Kidney epithelial cell (primary cell): ENCODE data around the gene GTPBP1. TPM values are rescaled to one million over a fixed set of nuclear protein-coding genes. Genes with fewer than 3 reads are reported as not detected.

Experiments used
- DNase-seq: peaks from one replicate; pipeline ENCODE4 v3.0.0-alpha.2; 2010; ENCODE audit warnings: low read depth
- H3K27me3 ChIP-seq: 2 replicates; pipeline ENCODE4 v1.6.0; 2011; ENCODE audit warnings: low read length; ENCODE audit not compliant: control insufficient read depth, insufficient read depth
- H3K36me3 ChIP-seq: 2 replicates; pipeline ENCODE4 v1.5.1; 2011; ENCODE audit warnings: low read length; ENCODE audit not compliant: control insufficient read depth, insufficient read depth
- H3K4me3 ChIP-seq: 2 replicates; pipeline ENCODE4 v1.5.1; 2011; ENCODE audit warnings: low read depth, mild to moderate bottlenecking, control low read depth, low read length
- CTCF ChIP-seq: IDR thresholded peaks from 2 replicates; pipeline ENCODE4 v1.5.1; 2011; ENCODE audit warnings: mild to moderate bottlenecking, moderate library complexity, low read length, control low read depth, inconsistent platforms; ENCODE audit not compliant: insufficient read depth, poor library complexity, severe bottlenecking
- total RNA-seq: library from RNA; depleted of rRNA; stranded (reverse); fragments of >200 nt; gene quantifications from 2 replicates; pipeline ENCODE4 v1.2.3, GENCODE V29; 2015

Gene GTPBP1
- total RNA-seq, 1 donor from 2014 or later, result 33.0 TPM

- Histone ChIP-seq H3K36me3 (no peaks in the 10 kb centered on the region), H3K4me3 (no peak overlapping the region), H3K27me3 (peaks cover 2% of the 10 kb centered on the region)
- no peak for TF ChIP-seq CTCF
- no peak for DNase-seq
These were observed 67.7 kb downstream of the GTPBP1 start for GRCh38 chr22:38773363-38773946.

- Histone ChIP-seq H3K27me3 (peaks cover 2% of the 10 kb centered on the region), H3K4me3 (no peak overlapping the region), H3K36me3 (no peaks in the 10 kb centered on the region)
- DNase-seq, result no peak
- TF ChIP-seq CTCF, result no peak
These were observed 68.9 kb downstream of the GTPBP1 start for GRCh38 chr22:38774496-38775166.

GRCh38 chr22:38775656-38776055, 69.9 kb downstream of the GTPBP1 start:
- Histone ChIP-seq H3K4me3 (no peak overlapping the region), H3K36me3 (no peaks in the 10 kb centered on the region), H3K27me3 (peaks cover 2% of the 10 kb centered on the region)
- no peak for DNase-seq
- TF ChIP-seq CTCF, result no peak

GRCh38 chr22:38776086-38776485, 70.3 kb downstream of the GTPBP1 start:
- no peak for DNase-seq
- H3K4me3 ChIP-seq, result no peak overlapping the region
- no peak for TF ChIP-seq CTCF
- peaks cover 2% of the 10 kb centered on the region for H3K27me3 ChIP-seq
- H3K36me3 ChIP-seq, result no peaks in the 10 kb centered on the region

GRCh38 chr22:38777087-38777671, 71.4 kb downstream of the GTPBP1 start:
- Histone ChIP-seq H3K27me3 (peaks cover 2% of the 10 kb centered on the region), H3K4me3 (no peak overlapping the region), H3K36me3 (no peaks in the 10 kb centered on the region)
- TF ChIP-seq CTCF, result no peak
- no peak for DNase-seq

GRCh38 chr22:38781033-38781432, 75.3 kb downstream of the GTPBP1 start:
- no peak for TF ChIP-seq CTCF

More at GRCh38 chr22:38781033-38781432, 75.3 kb downstream of the GTPBP1 start:
- H3K4me3 ChIP-seq, result no peak overlapping the region
- no peaks in the 10 kb centered on the region for H3K36me3 ChIP-seq
- no peaks in the 10 kb centered on the region for H3K27me3 ChIP-seq
- no peak for DNase-seq
